H1 (cell line): ENCODE results near the gene PRKCA.

Experiments used
- CTCF ChIP-seq, 3 experiments: IDR thresholded peaks; 1 replicate in 2 of 3; 2 replicates in 1 of 3; pipeline versions ENCODE4 v1.5.1 to v1.6.1; 2011; ENCODE audit warnings: low read length in 3 of 3, mild to moderate bottlenecking in 3 of 3, inconsistent platforms in 2 of 3, low read depth in 1 of 3, moderate library complexity in 1 of 3; ENCODE audit not compliant: insufficient read depth in 1 of 3; ENCODE audit errors: control extremely low read depth in 1 of 3
- EP300 ChIP-seq, 2 experiments: IDR thresholded peaks; 1 replicate in 1 of 2; 2 replicates in 1 of 2; pipeline ENCODE4 v1.6.1; 2011 to 2012; ENCODE audit warnings: low read depth in 2 of 2, low read length in 2 of 2, mild to moderate bottlenecking in 2 of 2, borderline replicate concordance in 1 of 2, inconsistent platforms in 1 of 2, moderate library complexity in 1 of 2
- JUN ChIP-seq: IDR thresholded peaks from 2 replicates; pipeline ENCODE4 v1.6.1; 2011; ENCODE audit warnings: low read depth, mild to moderate bottlenecking, improper control_type of control experiment, low read length

DNA sequence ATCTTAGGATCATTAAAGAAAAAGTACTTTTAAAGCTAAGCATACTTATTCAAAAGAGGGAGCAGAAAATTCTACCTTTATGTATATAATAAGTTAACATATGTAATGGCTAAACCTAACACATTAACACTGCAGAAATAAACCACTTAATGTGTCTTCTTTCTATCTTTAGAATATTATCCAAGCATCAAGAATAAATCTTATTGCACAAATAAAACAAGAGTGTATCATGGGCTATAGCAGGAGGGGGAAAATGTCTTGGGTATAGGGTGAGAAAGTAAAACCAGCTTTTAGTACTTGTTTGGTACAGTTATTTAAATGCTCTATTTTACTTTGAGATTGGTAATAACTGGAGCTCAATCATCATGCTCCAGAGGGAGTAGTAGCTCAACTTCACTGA, 10.9 kb downstream of the PRKCA start:
- no peak for TF ChIP-seq CTCF (IDR thresholded peaks at IDR 0.05; ENCODE audit: control extremely low read depth in 1 of 3, insufficient read depth in 1 of 3, low read depth in 1 of 3, low read length in 3 of 3)
- no peak for TF ChIP-seq JUN
- no peak for TF ChIP-seq EP300 (IDR thresholded peaks at IDR 0.05; ENCODE audit: borderline replicate concordance in 1 of 2, low read depth in 2 of 2, low read length in 2 of 2)
